HG03135 (cell line): ENCODE results near the gene CPA2.
"Not testable (repeated sequence)": the region's sequence is repeated elsewhere in the genome, so short reads cannot be mapped to it uniquely, and the experiment has no call there.

ENCODE experiments used
- ATAC-seq: cut with Tn5 transposase; IDR thresholded peaks from one replicate; pipeline ENCODE4 v1.9.1; 2021; ENCODE audit warnings: mild to moderate bottlenecking, moderate library complexity; ENCODE audit not compliant: unreplicated experiment

CPA2 gene

DNA sequence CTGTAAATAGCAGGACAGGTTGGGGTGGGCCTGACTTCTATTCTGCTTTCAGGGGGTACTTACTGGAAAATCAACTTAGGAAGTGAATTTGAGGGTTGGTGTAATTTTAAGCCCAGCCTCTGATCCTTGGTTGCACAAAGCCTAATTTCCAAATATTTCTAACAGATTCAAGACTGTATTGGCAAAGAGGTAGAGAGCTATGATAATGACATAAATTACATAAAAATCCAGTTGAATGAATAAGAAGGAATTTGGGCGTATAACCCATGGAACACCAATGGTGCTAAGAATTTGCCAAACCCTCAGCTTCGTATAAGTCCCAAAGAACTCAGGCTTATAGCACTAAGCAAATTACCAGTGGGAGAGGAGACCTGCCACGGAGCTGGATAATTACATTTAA, 38.2 kb downstream of the CPA2 start:
- ATAC-seq: no peak

DNA sequence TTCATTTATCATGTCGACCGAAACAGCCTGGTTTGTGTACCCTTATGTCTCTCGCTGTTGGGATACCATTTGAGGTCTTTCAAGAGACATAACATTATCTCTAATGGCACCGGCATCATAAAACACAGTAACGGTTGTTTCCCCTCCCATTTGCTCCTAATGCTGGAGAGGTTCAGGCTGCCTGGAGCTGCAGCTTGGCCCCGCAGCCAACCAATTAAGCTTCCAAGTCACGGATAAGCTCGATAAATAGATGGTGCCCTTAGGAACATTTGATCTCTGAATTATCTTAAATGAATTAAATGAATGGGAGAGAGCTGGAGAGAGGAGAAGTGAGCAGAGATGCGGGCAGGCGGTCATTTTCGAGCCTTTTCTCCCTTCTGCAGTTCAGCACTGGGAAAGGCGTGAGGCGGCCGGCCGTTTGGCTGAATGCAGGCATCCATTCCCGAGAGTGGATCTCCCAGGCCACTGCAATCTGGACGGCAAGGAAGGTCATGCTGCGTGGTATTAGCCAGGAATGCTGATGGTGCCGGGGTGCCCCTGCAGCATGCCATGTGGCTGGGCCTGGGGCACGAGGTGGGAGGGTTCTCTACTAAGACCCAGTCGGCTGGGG, 38.9 kb downstream of the CPA2 start:
- ATAC-seq: no peak

GRCh38 chr7:130309986-130310385, 43.3 kb downstream of the CPA2 start:
- ATAC-seq: no peak

DNA sequence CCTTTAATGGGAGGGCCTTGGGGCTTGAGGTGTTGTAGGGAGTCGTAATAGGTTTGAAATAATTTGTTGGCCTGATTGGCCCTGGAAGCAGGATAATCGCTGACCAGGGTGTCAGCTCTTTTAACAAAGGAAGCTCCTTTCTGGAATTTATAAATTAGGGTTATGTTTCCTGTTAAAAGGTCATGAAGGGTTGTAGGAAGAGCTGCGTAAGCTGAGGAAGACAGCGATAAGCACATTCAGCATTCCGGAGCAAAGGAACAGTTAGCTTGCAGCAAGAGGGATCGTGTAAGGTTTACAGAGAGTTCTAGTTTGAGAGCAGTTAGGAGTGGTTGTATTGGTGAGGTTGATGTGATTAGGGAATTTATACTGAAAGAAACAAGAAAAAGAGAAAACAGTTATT, 47.6 kb downstream of the CPA2 start:
- ATAC-seq: no peak

DNA sequence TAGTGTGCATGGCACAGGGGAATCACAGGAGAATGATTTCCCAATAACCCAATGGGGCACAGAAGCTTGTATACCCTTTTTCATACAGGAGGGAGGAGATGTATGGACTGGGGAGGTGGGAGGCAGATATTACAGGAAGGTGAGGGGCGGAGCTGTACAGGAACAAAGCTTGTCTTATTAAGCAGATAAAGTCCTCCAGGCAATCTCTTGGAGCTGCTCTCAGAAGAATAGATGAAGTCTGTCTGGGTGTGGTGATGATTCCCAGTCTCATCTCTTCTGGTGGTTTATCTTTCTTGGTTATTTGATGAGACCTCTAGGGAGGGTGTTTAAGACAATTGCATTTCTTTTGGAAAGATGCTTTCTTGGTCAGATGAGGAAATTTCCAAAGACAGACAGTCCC, 52.9 kb downstream of the CPA2 start:
- ATAC-seq: no peak

- not testable (repeated sequence) for ATAC-seq
Measured at GRCh38 chr7:130321542-130322229, 55.0 kb downstream of the CPA2 start.

GRCh38 chr7:130322615-130323014, 56.0 kb downstream of the CPA2 start:
- ATAC-seq: no peak

- no peak for ATAC-seq
Measured at GRCh38 chr7:130324306-130324943, 57.8 kb downstream of the CPA2 start.

DNA sequence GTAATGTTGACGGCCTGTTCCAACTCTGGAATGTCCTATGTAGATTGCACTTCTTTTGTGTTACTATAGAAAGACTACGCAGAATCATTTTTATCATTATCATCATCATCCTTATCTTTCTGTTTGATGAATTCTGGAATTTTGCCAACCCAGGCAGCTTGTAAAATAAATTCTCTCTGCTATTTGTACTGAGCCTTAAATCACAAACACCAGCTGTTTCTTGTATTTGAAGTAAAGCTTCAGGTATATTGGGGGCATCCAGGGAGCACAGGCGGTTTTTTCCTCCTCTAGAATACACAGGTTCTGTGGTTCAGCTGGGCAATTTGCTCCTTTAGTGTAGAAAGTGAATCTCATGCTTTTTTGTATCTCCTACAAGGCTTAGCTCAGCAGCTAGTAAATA, 63.0 kb downstream of the CPA2 start:
- ATAC-seq: no peak

DNA sequence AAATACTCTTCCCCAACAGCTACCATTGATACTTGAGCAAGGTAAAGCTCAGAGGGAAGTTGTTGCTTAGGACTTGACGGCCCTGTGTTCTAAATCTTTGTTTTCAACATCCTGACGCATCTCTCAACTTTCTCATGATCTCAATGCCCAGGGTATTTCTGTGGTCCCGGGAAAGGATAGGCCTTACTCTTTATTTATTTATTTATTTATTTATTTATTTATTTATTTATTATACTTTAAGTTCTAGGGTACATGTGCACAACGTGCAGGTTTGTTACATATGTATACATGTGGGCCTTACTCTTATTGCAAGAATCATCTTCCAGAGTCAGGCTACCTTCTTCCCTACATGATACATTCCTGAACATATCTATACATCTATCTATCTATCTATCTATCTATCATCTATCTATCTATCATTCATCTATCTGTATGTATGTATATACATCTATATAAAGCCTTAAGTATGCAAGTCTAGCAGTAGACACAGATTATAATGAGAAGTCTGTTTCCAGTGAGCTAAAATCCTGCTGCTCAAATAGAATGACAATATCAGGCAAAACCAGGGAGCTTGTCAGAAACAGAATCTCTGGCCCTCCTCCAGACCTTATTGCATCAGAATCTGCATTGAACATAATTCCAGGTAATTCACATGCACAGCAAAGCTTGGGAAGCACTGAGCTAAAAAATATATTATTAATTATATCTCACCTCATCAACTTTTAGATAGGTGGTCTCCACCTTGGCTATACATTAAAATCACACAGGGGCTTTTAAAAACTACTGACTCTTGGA, 65.8 kb downstream of the CPA2 start:
- ATAC-seq: no peak

- no peak for ATAC-seq
Measured at GRCh38 chr7:130333832-130334231, 67.2 kb downstream of the CPA2 start.

- ATAC-seq: no peak
Measured at GRCh38 chr7:130334274-130334673, 67.6 kb downstream of the CPA2 start.

DNA sequence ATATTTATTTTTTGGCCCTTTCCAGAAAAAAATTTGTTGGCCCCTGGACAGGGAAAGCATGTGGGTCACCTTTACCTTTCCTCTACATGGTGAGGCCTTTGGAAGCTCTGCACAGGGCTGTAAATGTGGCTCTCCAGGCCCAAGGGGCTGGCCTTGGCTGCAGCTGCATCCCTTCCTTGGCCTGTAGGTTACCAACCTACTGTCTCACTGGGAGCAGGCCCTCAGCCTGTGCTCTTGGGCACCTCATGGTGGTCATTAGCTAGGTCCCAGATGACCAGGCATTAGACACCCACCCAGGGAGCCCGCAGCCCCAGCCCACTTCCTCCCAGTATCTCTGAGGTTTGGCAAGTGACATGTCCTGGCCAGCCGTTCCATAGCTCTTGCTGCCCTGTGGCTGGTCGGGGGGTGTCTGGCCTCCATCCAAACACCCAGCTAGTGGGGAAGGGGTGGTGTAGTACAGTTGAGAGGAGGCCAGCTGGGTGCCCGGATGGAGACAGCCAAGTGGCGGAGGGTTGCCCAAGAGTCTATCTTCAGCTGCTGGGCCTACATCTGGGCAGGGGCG, 70.8 kb downstream of the CPA2 start:
- no peak for ATAC-seq

- ATAC-seq: no peak
Measured at GRCh38 chr7:130338233-130338632, 71.6 kb downstream of the CPA2 start.
